Endothelial cell of umbilical vein (primary cell): Measurements from ENCODE around the gene HEPH. TPM values are rescaled to one million over a fixed set of nuclear protein-coding genes. Genes with fewer than 3 reads are reported as not detected.

Experiments used
- BruUV-seq: library from RNA; stranded (reverse); fragments of 400-500 nt; replicated peaks from 2 replicates; lab custom pipeline; 2021; lab: Mats Ljungman, UMichigan
- CTCF ChIA-PET: fragments of 300-600, 350-600 bp; sonication (Branson Sonifier 250); formaldehyde crosslinking; loops from one replicate; lab custom pipeline; 2021; ENCODE audit warnings: antibody characterized with exemption, inconsistent platforms; lab: Charles Lee
- POLR2A ChIA-PET: fragments of 300-600, 350-600 bp; sonication (Branson Sonifier 250); formaldehyde crosslinking; loops from one replicate; lab custom pipeline; 2021; ENCODE audit warnings: antibody characterized with exemption, inconsistent platforms; lab: Charles Lee
- DNase-seq: peaks from one replicate; pipeline ENCODE4 v3.0.0-alpha.2; 2011; ENCODE audit warnings: low read depth, low spot score
- FAIRE-seq: peaks from 2 replicates; lab custom pipeline; 2011; peaks lifted over from hg19 to GRCh38; lab: Jason Lieb, UNC
- H2AFZ ChIP-seq: 2 replicates; pipeline ENCODE4 v1.6.0; 2012; ENCODE audit warnings: low read depth, low read length, control low read depth, inconsistent platforms
- H3K27ac ChIP-seq: 2 replicates; pipeline ENCODE4 v1.5.1; 2011; ENCODE audit warnings: low read depth, mild to moderate bottlenecking, control low read depth, low read length, moderate library complexity; ENCODE audit not compliant: insufficient read depth
- H3K27me3 ChIP-seq, 2 experiments: 2 replicates each; pipeline versions ENCODE4 v1.6.0 to v1.6.1; 2011; ENCODE audit warnings: low read length in 2 of 2, mixed read lengths in 1 of 2; ENCODE audit not compliant: control insufficient read depth in 2 of 2, insufficient read depth in 2 of 2
- H3K36me3 ChIP-seq, 2 experiments: 2 replicates in 1 of 2; 3 replicates in 1 of 2; pipeline ENCODE4 v1.5.1; 2011; ENCODE audit warnings: low read length in 2 of 2, mild to moderate bottlenecking in 1 of 2, moderate library complexity in 1 of 2; ENCODE audit not compliant: control insufficient read depth in 2 of 2, insufficient read depth in 2 of 2; ENCODE audit errors: extremely low read depth in 1 of 2
- H3K4me1 ChIP-seq: 3 replicates; pipeline ENCODE4 v1.5.1; 2011; ENCODE audit warnings: mild to moderate bottlenecking, low read length; ENCODE audit not compliant: control insufficient read depth, insufficient read depth; ENCODE audit errors: extremely low read depth
- H3K4me2 ChIP-seq: 2 replicates; pipeline ENCODE4 v1.6.1; 2011; ENCODE audit warnings: low read length, control low read depth, mixed read lengths; ENCODE audit not compliant: insufficient read depth
- H3K4me3 ChIP-seq, 3 experiments: fragments of 200-600 bp in 1 of 3; sonication (generic), shearing (Covaris generic) in 1 of 3; replicated peaks in 1 of 3; 2 replicates each; pipeline ENCODE4 v1.5.1; 2011 to 2016; ENCODE audit warnings: control low read depth in 3 of 3, low read length in 3 of 3, mild to moderate bottlenecking in 2 of 3, inconsistent platforms in 1 of 3, low read depth in 1 of 3, moderate library complexity in 1 of 3; ENCODE audit not compliant: insufficient read depth in 1 of 3
- H3K79me2 ChIP-seq: 2 replicates; pipeline ENCODE4 v1.6.0; 2012; ENCODE audit warnings: low read length, inconsistent platforms; ENCODE audit not compliant: control insufficient read depth, insufficient read depth
- H3K9ac ChIP-seq: replicated peaks from 2 replicates; pipeline ENCODE3; 2011; ENCODE audit warnings: low read length, control low read depth; ENCODE audit not compliant: insufficient read depth; ENCODE audit errors: extremely low read depth
- H3K9me1 ChIP-seq: replicated peaks from 3 replicates; pipeline ENCODE4 v1.6.0; 2011; ENCODE audit warnings: mild to moderate bottlenecking, low read length; ENCODE audit not compliant: control insufficient read depth, insufficient read depth; ENCODE audit errors: extremely low read depth
- H3K9me3 ChIP-seq: replicated peaks from 2 replicates; pipeline ENCODE4 v1.5.1; 2012; ENCODE audit warnings: low read length, inconsistent platforms; ENCODE audit not compliant: control insufficient read depth, insufficient read depth
- H4K20me1 ChIP-seq: replicated peaks from 2 replicates; pipeline ENCODE3; 2011; ENCODE audit warnings: mild to moderate bottlenecking, low read length; ENCODE audit not compliant: control insufficient read depth, insufficient read depth; ENCODE audit errors: extremely low read depth
- EZH2 ChIP-seq: IDR thresholded peaks from 2 replicates; pipeline ENCODE4 v1.6.1; 2012; ENCODE audit warnings: borderline replicate concordance, low read depth, mild to moderate bottlenecking, moderate library complexity, low read length, inconsistent platforms; ENCODE audit not compliant: severe bottlenecking
- FOS ChIP-seq: IDR thresholded peaks from 2 replicates; pipeline ENCODE4 v1.6.1; 2011; ENCODE audit warnings: mild to moderate bottlenecking, low read length, moderate library complexity, borderline replicate concordance; ENCODE audit not compliant: insufficient read depth
- GATA2 ChIP-seq: IDR thresholded peaks from 2 replicates; pipeline ENCODE4 v1.7.0; 2011; ENCODE audit warnings: low read depth, mild to moderate bottlenecking, moderate library complexity, mixed read lengths, low read length; ENCODE audit not compliant: insufficient read length, insufficient read depth
- JUN ChIP-seq: IDR thresholded peaks from 2 replicates; pipeline ENCODE4 v1.6.1; 2011; ENCODE audit warnings: borderline replicate concordance, low read depth; ENCODE audit not compliant: insufficient read length, insufficient read depth
- MYC ChIP-seq: IDR thresholded peaks from one replicate; pipeline ENCODE4 v1.6.1; 2011; ENCODE audit warnings: mild to moderate bottlenecking, low read depth, low read length
- POLR2A ChIP-seq: IDR thresholded peaks from 2 replicates; pipeline ENCODE4 v1.6.1; 2012; ENCODE audit warnings: low read depth, mild to moderate bottlenecking, control low read depth, low read length
- POLR2AphosphoS5 ChIP-seq: IDR thresholded peaks from 2 replicates; pipeline ENCODE4 v1.6.1; 2012; ENCODE audit warnings: low read depth, mild to moderate bottlenecking, control low read depth, low read length, moderate library complexity; ENCODE audit not compliant: insufficient read depth
- dilution Hi-C: fragments of 300-500 bp; cut with MboI; formaldehyde crosslinking; loops from one replicate; pipeline ENCODE4 v1.15.0; 2019; ENCODE audit warnings: low sequenced_read_pairs; ENCODE audit not compliant: extremely low pct_ligation_motif_present
- intact Hi-C: fragments of 100-400 bp; cut with micrococcal nuclease; formaldehyde crosslinking; loops from one replicate; pipeline ENCODE4 v1.10.0; 2022
- polyA plus RNA-seq, 4 experiments: library from polyadenylated mRNA; depleted of rRNA in 3 of 4; stranded (reverse) in 3 of 4; unstranded in 1 of 4; fragments of >200 nt; gene quantifications; 2 replicates each; pipeline versions ENCODE4 v1.2.1 to v1.2.3, GENCODE V29; 2011 to 2012; ENCODE audit warnings: missing spikeins in 1 of 4
- total RNA-seq: library from RNA; stranded (reverse); gene quantifications from 2 replicates; pipeline ENCODE4 v1.2.3, GENCODE V29; 2021
- TF ChIP-seq, protein P1 (sequence below), 2 donors: IDR thresholded peaks; 1 replicate in 1 of 2; 2 replicates in 1 of 2; pipeline ENCODE4 v1.5.1; 2011; ENCODE audit warnings: low read length in 2 of 2, mild to moderate bottlenecking in 2 of 2, moderate library complexity in 2 of 2, control low read depth in 1 of 2, inconsistent platforms in 1 of 2, low read depth in 1 of 2; ENCODE audit not compliant: insufficient read depth in 1 of 2; ENCODE audit errors: extremely low read depth in 1 of 2

HEPH gene
- total and polyA plus RNA-seq, 2 donors (not counting 3 experiments of a cell fraction or from before 2014, with no cell fraction given) = 0.08 to 0.20 TPM

DNA sequence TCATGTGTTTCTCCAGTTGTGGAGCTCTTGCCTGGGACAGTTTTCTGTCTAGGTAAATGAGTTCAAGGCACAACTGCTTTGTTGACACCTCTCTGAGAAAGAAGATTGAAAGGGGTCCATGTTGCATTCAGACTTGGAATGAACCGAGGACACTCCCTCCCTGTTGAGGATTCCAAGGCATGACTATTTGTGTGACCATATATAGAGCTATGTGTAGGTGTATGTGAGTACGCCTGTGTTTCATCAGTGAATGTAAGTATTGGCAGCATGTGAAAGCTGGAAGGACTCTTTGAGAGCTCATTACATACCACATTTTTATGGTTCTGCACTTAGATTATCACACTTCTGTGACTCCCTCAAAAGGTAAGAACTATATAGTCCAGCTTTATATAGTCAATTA, 3.4 kb downstream of the HEPH start:
- no TSS peak for BruUV-seq
- H3K36me3 ChIP-seq = no peaks in the 10 kb centered on the region
- H4K20me1 ChIP-seq = no peaks in the 10 kb centered on the region
- H3K4me2 ChIP-seq = no peak overlapping the region
- no peaks in the 10 kb centered on the region for H3K9me3 ChIP-seq
- DNase-seq (no peak), FAIRE-seq (no peak)
- no peaks in the 10 kb centered on the region for H3K27me3 ChIP-seq
- H3K9ac ChIP-seq = no peak overlapping the region
- dilution Hi-C loops (no loop called here), intact Hi-C loops (no loop called here)
- H3K4me1 ChIP-seq = no peaks in the 10 kb centered on the region
- no peak overlapping the region for H3K27ac ChIP-seq
- ChIA-PET CTCF (no interaction called here), POLR2A (no interaction called here)
- no peak overlapping the region for H3K4me3 ChIP-seq
- no peak for TF ChIP-seq MYC
- no peak for TF ChIP-seq GATA2
- TF ChIP-seq, protein P1, sequence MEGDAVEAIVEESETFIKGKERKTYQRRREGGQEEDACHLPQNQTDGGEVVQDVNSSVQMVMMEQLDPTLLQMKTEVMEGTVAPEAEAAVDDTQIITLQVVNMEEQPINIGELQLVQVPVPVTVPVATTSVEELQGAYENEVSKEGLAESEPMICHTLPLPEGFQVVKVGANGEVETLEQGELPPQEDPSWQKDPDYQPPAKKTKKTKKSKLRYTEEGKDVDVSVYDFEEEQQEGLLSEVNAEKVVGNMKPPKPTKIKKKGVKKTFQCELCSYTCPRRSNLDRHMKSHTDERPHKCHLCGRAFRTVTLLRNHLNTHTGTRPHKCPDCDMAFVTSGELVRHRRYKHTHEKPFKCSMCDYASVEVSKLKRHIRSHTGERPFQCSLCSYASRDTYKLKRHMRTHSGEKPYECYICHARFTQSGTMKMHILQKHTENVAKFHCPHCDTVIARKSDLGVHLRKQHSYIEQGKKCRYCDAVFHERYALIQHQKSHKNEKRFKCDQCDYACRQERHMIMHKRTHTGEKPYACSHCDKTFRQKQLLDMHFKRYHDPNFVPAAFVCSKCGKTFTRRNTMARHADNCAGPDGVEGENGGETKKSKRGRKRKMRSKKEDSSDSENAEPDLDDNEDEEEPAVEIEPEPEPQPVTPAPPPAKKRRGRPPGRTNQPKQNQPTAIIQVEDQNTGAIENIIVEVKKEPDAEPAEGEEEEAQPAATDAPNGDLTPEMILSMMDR (IDR thresholded peaks at IDR 0.05; ENCODE audit: extremely low read depth in 1 of 2, insufficient read depth in 1 of 2, low read depth in 1 of 2, low read length in 2 of 2) = no peak
- TF ChIP-seq FOS = no peak
- no peak for TF ChIP-seq POLR2A
- TF ChIP-seq JUN = no peak
- no peak for TF ChIP-seq POLR2AphosphoS5
- no peak for TF ChIP-seq EZH2
- H3K9me1 ChIP-seq = no peaks in the 10 kb centered on the region
- H3K79me2 ChIP-seq = no peaks in the 10 kb centered on the region
- H2AFZ ChIP-seq = no peak overlapping the region
